ENCODE data around the gene GBX2.

The GBX2 gene

GRCh38 chr2:236160366-236161081 is 7.7 kb downstream of the GBX2 start:
- H3K4me1 ChIP-seq (ENCODE audit: control insufficient read depth, insufficient read depth, low read length, unreplicated experiment) = peaks cover 5% of the 10 kb centered on the region
- H3K4me3 ChIP-seq (ENCODE audit: low read depth, low read length) = no peak overlapping the region
- no peak overlapping the region for H3K27ac ChIP-seq (ENCODE audit: low read depth, low read length)
- H3K36me3 ChIP-seq (ENCODE audit: insufficient read depth, low read length) = no peaks in the 10 kb centered on the region
- H3K79me2 ChIP-seq (ENCODE audit: control insufficient read depth, insufficient read depth, low read length, unreplicated experiment) = no peaks in the 10 kb centered on the region
- H3K27me3 ChIP-seq (ENCODE audit: insufficient read depth, low read length) = peaks cover 92% of the 10 kb centered on the region
- H2AFZ ChIP-seq (ENCODE audit: low read length, unreplicated experiment) = no peak overlapping the region

- Histone ChIP-seq H2AFZ (ENCODE audit: low read length, unreplicated experiment) (no peak overlapping the region), H3K4me1 (ENCODE audit: control insufficient read depth, insufficient read depth, low read length, unreplicated experiment) (peaks cover 5% of the 10 kb centered on the region), H3K36me3 (ENCODE audit: insufficient read depth, low read length) (no peaks in the 10 kb centered on the region), H3K4me3 (ENCODE audit: low read depth, low read length) (no peak overlapping the region), H3K27me3 (ENCODE audit: insufficient read depth, low read length) (peaks cover 92% of the 10 kb centered on the region), H3K27ac (ENCODE audit: low read depth, low read length) (no peak overlapping the region), H3K79me2 (ENCODE audit: control insufficient read depth, insufficient read depth, low read length, unreplicated experiment) (no peaks in the 10 kb centered on the region)
These were observed 8.4 kb downstream of the GBX2 start for GRCh38 chr2:236159778-236160170.

- H3K79me2 ChIP-seq (ENCODE audit: control insufficient read depth, insufficient read depth, low read length, unreplicated experiment) = no peaks in the 10 kb centered on the region
- no peak overlapping the region for H2AFZ ChIP-seq (ENCODE audit: low read length, unreplicated experiment)
- H3K4me1 ChIP-seq (ENCODE audit: control insufficient read depth, insufficient read depth, low read length, unreplicated experiment) = peaks cover under 1% of the 10 kb centered on the region
- no peak overlapping the region for H3K4me3 ChIP-seq (ENCODE audit: low read depth, low read length)
- H3K27me3 ChIP-seq (ENCODE audit: insufficient read depth, low read length) = peaks cover 92% of the 10 kb centered on the region
- no peak overlapping the region for H3K27ac ChIP-seq (ENCODE audit: low read depth, low read length)
- H3K36me3 ChIP-seq (ENCODE audit: insufficient read depth, low read length) = no peaks in the 10 kb centered on the region
These were observed 9.0 kb downstream of the GBX2 start for GRCh38 chr2:236158969-236159777.

- no peaks in the 10 kb centered on the region for H3K36me3 ChIP-seq (ENCODE audit: insufficient read depth, low read length)
- no peak overlapping the region for H3K4me3 ChIP-seq (ENCODE audit: low read depth, low read length)
- H3K4me1 ChIP-seq (ENCODE audit: control insufficient read depth, insufficient read depth, low read length, unreplicated experiment) = no peaks in the 10 kb centered on the region
- H3K27me3 ChIP-seq (ENCODE audit: insufficient read depth, low read length) = peaks cover 82% of the 10 kb centered on the region
- H2AFZ ChIP-seq (ENCODE audit: low read length, unreplicated experiment) = no peak overlapping the region
- no peaks in the 10 kb centered on the region for H3K79me2 ChIP-seq (ENCODE audit: control insufficient read depth, insufficient read depth, low read length, unreplicated experiment)
- no peak overlapping the region for H3K27ac ChIP-seq (ENCODE audit: low read depth, low read length)
These were observed 10.2 kb downstream of the GBX2 start for GRCh38 chr2:236157815-236158498.

GRCh38 chr2:236157366-236157765 is 10.8 kb downstream of the GBX2 start:
- Histone ChIP-seq H3K36me3 (ENCODE audit: insufficient read depth, low read length) (no peaks in the 10 kb centered on the region), H3K4me3 (ENCODE audit: low read depth, low read length) (no peak overlapping the region), H2AFZ (ENCODE audit: low read length, unreplicated experiment) (no peak overlapping the region), H3K27ac (ENCODE audit: low read depth, low read length) (no peak overlapping the region), H3K79me2 (ENCODE audit: control insufficient read depth, insufficient read depth, low read length, unreplicated experiment) (no peaks in the 10 kb centered on the region), H3K27me3 (ENCODE audit: insufficient read depth, low read length) (peaks cover 76% of the 10 kb centered on the region), H3K4me1 (ENCODE audit: control insufficient read depth, insufficient read depth, low read length, unreplicated experiment) (no peaks in the 10 kb centered on the region)

- no peak overlapping the region for H2AFZ ChIP-seq (ENCODE audit: low read length, unreplicated experiment)
- H3K27ac ChIP-seq (ENCODE audit: low read depth, low read length) = no peak overlapping the region
- H3K79me2 ChIP-seq (ENCODE audit: control insufficient read depth, insufficient read depth, low read length, unreplicated experiment) = no peaks in the 10 kb centered on the region
- peaks cover 70% of the 10 kb centered on the region for H3K27me3 ChIP-seq (ENCODE audit: insufficient read depth, low read length)
- no peaks in the 10 kb centered on the region for H3K36me3 ChIP-seq (ENCODE audit: insufficient read depth, low read length)
- H3K4me1 ChIP-seq (ENCODE audit: control insufficient read depth, insufficient read depth, low read length, unreplicated experiment) = no peaks in the 10 kb centered on the region
- H3K4me3 ChIP-seq (ENCODE audit: low read depth, low read length) = no peak overlapping the region
These were observed 11.4 kb downstream of the GBX2 start for GRCh38 chr2:236156860-236157194.

GRCh38 chr2:236156095-236156859 is 11.9 kb downstream of the GBX2 start:
- H3K4me3 ChIP-seq (ENCODE audit: low read depth, low read length) = no peak overlapping the region
- no peak overlapping the region for H3K27ac ChIP-seq (ENCODE audit: low read depth, low read length)
- no peaks in the 10 kb centered on the region for H3K79me2 ChIP-seq (ENCODE audit: control insufficient read depth, insufficient read depth, low read length, unreplicated experiment)
- H3K36me3 ChIP-seq (ENCODE audit: insufficient read depth, low read length) = no peaks in the 10 kb centered on the region
- H3K4me1 ChIP-seq (ENCODE audit: control insufficient read depth, insufficient read depth, low read length, unreplicated experiment) = no peaks in the 10 kb centered on the region
- peaks cover 65% of the 10 kb centered on the region for H3K27me3 ChIP-seq (ENCODE audit: insufficient read depth, low read length)
- H2AFZ ChIP-seq (ENCODE audit: low read length, unreplicated experiment) = no peak overlapping the region

- no peak overlapping the region for H2AFZ ChIP-seq (ENCODE audit: low read length, unreplicated experiment)
- peaks cover 60% of the 10 kb centered on the region for H3K27me3 ChIP-seq (ENCODE audit: insufficient read depth, low read length)
- H3K27ac ChIP-seq (ENCODE audit: low read depth, low read length) = no peak overlapping the region
- no peaks in the 10 kb centered on the region for H3K79me2 ChIP-seq (ENCODE audit: control insufficient read depth, insufficient read depth, low read length, unreplicated experiment)
- H3K4me3 ChIP-seq (ENCODE audit: low read depth, low read length) = no peak overlapping the region
- H3K36me3 ChIP-seq (ENCODE audit: insufficient read depth, low read length) = no peaks in the 10 kb centered on the region
- no peaks in the 10 kb centered on the region for H3K4me1 ChIP-seq (ENCODE audit: control insufficient read depth, insufficient read depth, low read length, unreplicated experiment)
These were observed 12.8 kb downstream of the GBX2 start for GRCh38 chr2:236155406-236155805.

GRCh38 chr2:236146436-236146835 is 21.8 kb downstream of the GBX2 start:
- Histone ChIP-seq H3K4me3 (ENCODE audit: low read depth, low read length) (no peak overlapping the region), H3K79me2 (ENCODE audit: control insufficient read depth, insufficient read depth, low read length, unreplicated experiment) (no peaks in the 10 kb centered on the region), H3K27ac (ENCODE audit: low read depth, low read length) (no peak overlapping the region), H3K27me3 (ENCODE audit: insufficient read depth, low read length) (peaks cover 42% of the 10 kb centered on the region), H2AFZ (ENCODE audit: low read length, unreplicated experiment) (no peak overlapping the region), H3K36me3 (ENCODE audit: insufficient read depth, low read length) (no peaks in the 10 kb centered on the region), H3K4me1 (ENCODE audit: control insufficient read depth, insufficient read depth, low read length, unreplicated experiment) (no peaks in the 10 kb centered on the region)

GRCh38 chr2:236143811-236144210 is 24.4 kb downstream of the GBX2 start:
- no peaks in the 10 kb centered on the region for H3K36me3 ChIP-seq (ENCODE audit: insufficient read depth, low read length)
- no peak overlapping the region for H3K27ac ChIP-seq (ENCODE audit: low read depth, low read length)
- no peak overlapping the region for H2AFZ ChIP-seq (ENCODE audit: low read length, unreplicated experiment)
- H3K27me3 ChIP-seq (ENCODE audit: insufficient read depth, low read length) = peaks cover 38% of the 10 kb centered on the region
- H3K4me1 ChIP-seq (ENCODE audit: control insufficient read depth, insufficient read depth, low read length, unreplicated experiment) = no peaks in the 10 kb centered on the region
- H3K4me3 ChIP-seq (ENCODE audit: low read depth, low read length) = no peak overlapping the region
- no peaks in the 10 kb centered on the region for H3K79me2 ChIP-seq (ENCODE audit: control insufficient read depth, insufficient read depth, low read length, unreplicated experiment)

Measured in ACC112 (cell line).